Neural progenitor cell (in vitro differentiated cells): Measurements from ENCODE around the gene VPS45. TPM values are rescaled to one million over a fixed set of nuclear protein-coding genes. Genes with fewer than 3 reads are reported as not detected.

ENCODE experiments used
- DNase-seq: peaks from one replicate; pipeline ENCODE4 v3.0.0-alpha.2; 2016; ENCODE audit warnings: low spot score
- H2AFZ ChIP-seq: fragments of 200-600 bp; sonication (generic); replicated peaks from 2 replicates; pipeline ENCODE4 v1.6.1; 2016; ENCODE audit warnings: antibody characterized with exemption
- H3F3A ChIP-seq: fragments of 200-600 bp; sonication (generic); 2 replicates; pipeline ENCODE4 v1.6.1; 2016; ENCODE audit warnings: antibody characterized with exemption, low read depth
- H3K27ac ChIP-seq: fragments of 200-600 bp; sonication (generic); 2 replicates; pipeline ENCODE4 v1.5.1; 2016; ENCODE audit warnings: mild to moderate bottlenecking
- H3K27me3 ChIP-seq: fragments of 200-600 bp; sonication (generic); 2 replicates; pipeline ENCODE4 v1.6.1; 2016; ENCODE audit warnings: mild to moderate bottlenecking, moderate library complexity
- H3K36me3 ChIP-seq: fragments of 200-600 bp; sonication (generic); 2 replicates; pipeline ENCODE4 v1.5.1; 2016
- H3K4me1 ChIP-seq: fragments of 200-600 bp; sonication (generic); 2 replicates; pipeline ENCODE4 v1.6.1; 2016; ENCODE audit warnings: mixed run types
- H3K4me2 ChIP-seq: fragments of 200-600 bp; sonication (generic); 2 replicates; pipeline ENCODE4 v1.6.1; 2016
- H3K4me3 ChIP-seq: fragments of 200-600 bp; sonication (generic); 2 replicates; pipeline ENCODE4 v1.5.1; 2016
- H3K79me2 ChIP-seq: fragments of 200-600 bp; sonication (generic); 2 replicates; pipeline ENCODE4 v1.6.1; 2016; ENCODE audit warnings: low read depth
- H3K9ac ChIP-seq: fragments of 200-600 bp; sonication (generic); 2 replicates; pipeline ENCODE4 v1.6.1; 2016
- H3K9me3 ChIP-seq: fragments of 200-600 bp; sonication (generic); 2 replicates; pipeline ENCODE4 v1.5.1; 2016; ENCODE audit warnings: low read depth
- H4K20me1 ChIP-seq: fragments of 200-600 bp; sonication (generic); 2 replicates; pipeline ENCODE4 v1.6.1; 2016; ENCODE audit warnings: low read depth
- H3K27ac Mint-ChIP-seq: 3 replicates; pipeline ENCODE4 v1.8.0; 2021; ENCODE audit warnings: mixed read lengths
- H3K27me3 Mint-ChIP-seq: 2 replicates; pipeline ENCODE4 v1.8.0; 2022; ENCODE audit warnings: low read depth, mild to moderate bottlenecking, inconsistent platforms, moderate library complexity, mixed read lengths; ENCODE audit not compliant: insufficient read depth
- H3K36me3 Mint-ChIP-seq: 3 replicates; pipeline ENCODE4 v1.8.0; 2021; ENCODE audit warnings: mixed read lengths
- H3K4me1 Mint-ChIP-seq: 3 replicates; pipeline ENCODE4 v1.8.0; 2021; ENCODE audit warnings: mixed read lengths
- H3K4me3 Mint-ChIP-seq: 3 replicates; pipeline ENCODE4 v1.8.0; 2021; ENCODE audit warnings: mild to moderate bottlenecking, moderate library complexity, mixed read lengths
- H3K9me3 Mint-ChIP-seq: 3 replicates; pipeline ENCODE4 v1.8.0; 2020; ENCODE audit warnings: mixed read lengths
- CTCF ChIP-seq: fragments of 200-600 bp; sonication (generic); IDR thresholded peaks from 2 replicates; pipeline ENCODE4 v1.5.1; 2017; ENCODE audit warnings: antibody characterized with exemption, mild to moderate bottlenecking
- EZH2 ChIP-seq: fragments of 200-600 bp; sonication (generic); IDR thresholded peaks from 2 replicates; pipeline ENCODE4 v1.6.1; 2017; ENCODE audit warnings: antibody characterized with exemption, mild to moderate bottlenecking, moderate library complexity
- EZH2phosphoT487 ChIP-seq: fragments of 200-600 bp; sonication (generic); IDR thresholded peaks from 2 replicates; pipeline ENCODE4 v1.6.1; 2017; ENCODE audit warnings: antibody characterized with exemption
- total RNA-seq: library from RNA; depleted of rRNA; stranded (reverse); fragments of >200 nt; gene quantifications from 2 replicates; pipeline ENCODE4 v1.2.3, GENCODE V29; 2015; ENCODE audit warnings: low replicate concordance

VPS45 gene
- total RNA-seq, 1 donor from 2014 or later = 68.7 TPM

DNA sequence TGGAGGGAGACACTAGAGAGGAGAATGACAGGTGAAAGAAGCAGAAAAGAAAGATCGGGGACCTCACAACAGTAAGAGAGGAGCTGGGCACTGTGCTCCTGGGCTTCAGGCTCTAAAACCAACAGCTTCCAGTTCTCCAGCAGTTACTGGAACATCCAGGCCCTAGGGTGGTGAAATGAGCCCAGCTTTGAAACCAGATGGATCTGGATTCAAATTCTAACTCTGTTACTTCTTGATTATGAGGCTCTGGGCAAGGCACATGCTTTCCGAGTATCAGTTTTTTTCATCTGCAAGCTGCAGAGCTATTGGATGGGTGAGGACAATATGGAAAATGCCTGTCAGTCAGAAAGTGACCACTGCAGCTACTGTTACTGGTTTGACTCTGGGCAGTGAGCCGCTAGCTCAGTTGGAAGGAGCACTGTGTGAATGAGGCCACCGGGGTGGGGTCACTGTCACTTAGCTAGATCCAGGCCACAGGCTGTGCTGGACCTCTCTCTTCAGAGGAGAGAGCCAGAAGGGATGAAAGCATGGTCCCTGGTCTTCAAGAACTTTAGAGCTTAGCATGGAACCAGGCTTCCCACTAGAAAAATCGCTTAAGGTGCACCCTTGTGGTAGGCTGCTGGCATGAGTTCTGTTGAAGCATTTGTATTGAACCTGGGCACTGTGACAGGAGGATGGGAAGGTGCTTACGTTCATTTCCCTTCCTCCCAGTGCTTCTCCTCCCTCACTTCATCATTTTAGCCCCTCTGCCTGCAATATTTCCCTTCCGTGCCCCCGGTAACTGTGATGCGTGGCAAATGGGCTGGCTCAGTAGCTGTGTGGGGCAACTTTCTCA, 94.4 kb downstream of the VPS45 start:
- Histone ChIP-seq H3K4me3 (peak overlapping the region; percentile 34), H3K9me3 (no peaks in the 10 kb centered on the region), H3F3A (peaks cover 41% of the 10 kb centered on the region), H3K27ac (peak overlapping the region; percentile 92), H3K36me3 (no peaks in the 10 kb centered on the region), H3K4me1 (peaks cover 25% of the 10 kb centered on the region), H3K79me2 (no peaks in the 10 kb centered on the region), H4K20me1 (no peaks in the 10 kb centered on the region), H3K4me2 (peak overlapping the region; percentile 83), H3K9ac (no peak overlapping the region), H3K27me3 (no peaks in the 10 kb centered on the region), H2AFZ (no peak overlapping the region)
- peaks cover 31% of the 10 kb centered on the region for H3K36me3 Mint-ChIP-seq
- peak overlapping the region; percentile 75 for H3K4me3 Mint-ChIP-seq
- peaks cover 10% of the 10 kb centered on the region for H3K27me3 Mint-ChIP-seq
- DNase-seq = peak; percentile 25
- H3K27ac Mint-ChIP-seq = peak overlapping the region; percentile 99
- no peak for TF ChIP-seq CTCF
- no peak for TF ChIP-seq EZH2
- no peak for TF ChIP-seq EZH2phosphoT487
- H3K4me1 Mint-ChIP-seq = peaks cover 46% of the 10 kb centered on the region
- H3K9me3 Mint-ChIP-seq = no peaks in the 10 kb centered on the region

DNA sequence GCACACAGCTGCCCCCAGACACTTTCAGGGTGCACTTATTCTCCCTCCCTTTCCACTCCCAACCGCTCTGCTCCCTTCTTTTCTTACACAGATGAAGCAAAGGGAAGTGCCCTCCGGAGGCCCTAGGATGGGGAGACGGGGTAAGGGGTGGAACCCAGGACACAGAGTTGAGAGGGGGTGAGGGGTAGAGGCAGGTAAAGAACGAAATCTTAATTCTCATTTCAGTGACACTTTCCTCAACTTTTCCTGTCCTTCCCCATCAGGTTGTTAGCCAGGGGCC, 94.9 kb downstream of the VPS45 start:
- Histone ChIP-seq H3K36me3 (no peaks in the 10 kb centered on the region), H3K27ac (peak overlapping the region; percentile 92), H3F3A (peaks cover 41% of the 10 kb centered on the region), H3K9me3 (no peaks in the 10 kb centered on the region), H3K4me3 (peak overlapping the region; percentile 34), H3K79me2 (no peaks in the 10 kb centered on the region), H4K20me1 (no peaks in the 10 kb centered on the region), H3K9ac (no peak overlapping the region), H2AFZ (no peak overlapping the region), H3K4me1 (peaks cover 25% of the 10 kb centered on the region), H3K27me3 (no peaks in the 10 kb centered on the region), H3K4me2 (peak overlapping the region; percentile 83)
- H3K27me3 Mint-ChIP-seq = peaks cover 10% of the 10 kb centered on the region
- H3K9me3 Mint-ChIP-seq = no peaks in the 10 kb centered on the region
- peak overlapping the region; percentile 75 for H3K4me3 Mint-ChIP-seq
- peaks cover 26% of the 10 kb centered on the region for H3K36me3 Mint-ChIP-seq
- DNase-seq = no peak
- peak overlapping the region; percentile 99 for H3K27ac Mint-ChIP-seq
- H3K4me1 Mint-ChIP-seq = peaks cover 46% of the 10 kb centered on the region
- no peak for TF ChIP-seq EZH2phosphoT487
- no peak for TF ChIP-seq EZH2
- TF ChIP-seq CTCF = no peak

DNA sequence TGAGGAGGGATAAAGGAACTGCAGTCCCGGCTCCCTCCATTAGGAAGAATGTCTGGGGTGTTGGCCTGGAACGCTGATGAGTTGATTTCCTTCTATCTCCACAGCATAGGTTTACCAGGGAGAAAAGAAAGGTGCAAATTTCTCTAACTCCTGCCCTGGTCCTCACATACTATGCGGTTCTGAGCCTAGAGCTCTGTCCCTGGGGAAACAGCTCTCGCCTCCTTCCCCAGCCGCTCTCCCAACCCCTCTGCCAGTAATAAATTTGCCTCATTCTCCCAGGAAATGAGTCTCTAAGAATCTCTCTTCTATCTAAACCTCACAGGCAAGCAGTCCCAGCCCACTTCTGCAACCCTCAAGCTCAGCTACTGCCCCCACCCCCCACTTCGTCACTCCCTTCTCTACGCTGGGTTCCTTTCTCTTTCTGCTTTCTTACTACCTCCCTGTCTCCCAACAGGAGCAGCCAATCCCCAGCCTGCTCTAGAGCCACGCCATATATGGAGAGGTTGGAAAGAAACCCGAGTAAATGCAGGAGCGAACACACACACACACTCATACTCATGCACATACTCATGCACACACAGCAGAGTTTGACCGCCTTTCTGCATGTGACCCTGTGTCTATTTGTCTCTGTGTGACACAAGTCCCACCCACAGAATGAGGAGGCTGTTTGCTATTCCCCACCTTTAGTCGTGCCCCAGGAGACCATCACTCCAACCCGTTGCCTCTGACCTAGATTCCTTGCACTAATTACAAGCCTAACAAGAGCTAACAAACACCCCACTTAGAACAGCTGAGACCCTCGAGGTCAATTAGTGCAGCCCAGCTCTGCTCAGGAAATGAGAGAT, 95.5 kb downstream of the VPS45 start:
- Mint-ChIP-seq H3K4me3 (peak overlapping the region; percentile 75), H3K27ac (peak overlapping the region; percentile 99), H3K27me3 (peaks cover 10% of the 10 kb centered on the region), H3K36me3 (peaks cover 20% of the 10 kb centered on the region), H3K4me1 (peaks cover 46% of the 10 kb centered on the region), H3K9me3 (no peaks in the 10 kb centered on the region)
- peak overlapping the region; percentile 92 for H3K27ac ChIP-seq
- peak overlapping the region; percentile 34 for H3K4me3 ChIP-seq
- no peaks in the 10 kb centered on the region for H3K27me3 ChIP-seq
- H3K4me1 ChIP-seq = peaks cover 25% of the 10 kb centered on the region
- no peaks in the 10 kb centered on the region for H3K9me3 ChIP-seq
- no peak overlapping the region for H3K9ac ChIP-seq
- H2AFZ ChIP-seq = peak overlapping the region; percentile 8
- peaks cover 41% of the 10 kb centered on the region for H3F3A ChIP-seq
- peak; percentile 89 for DNase-seq
- TF ChIP-seq EZH2phosphoT487 (no peak), EZH2 (no peak), CTCF (no peak)
- peak overlapping the region; percentile 83 for H3K4me2 ChIP-seq
- H3K79me2 ChIP-seq = no peaks in the 10 kb centered on the region
- no peaks in the 10 kb centered on the region for H3K36me3 ChIP-seq
- no peaks in the 10 kb centered on the region for H4K20me1 ChIP-seq
